ENCODE data around the gene MTUS2.

The MTUS2 gene

GRCh38 chr13:28820099-28821051 is at the start of gene MTUS2:
TSS of gene MTUS2 (plus strand) at chr13:28820339.
- DNase-seq (ENCODE audit: extremely low spot score): peak; percentile 11
- TF ChIP-seq LEF1 (IDR thresholded peaks at IDR 0.05; ENCODE audit: borderline replicate concordance) (no peak), FOXA1 (IDR thresholded peaks at IDR 0.05) (no peak)
- CTCF ChIA-PET: interaction anchor here (1.1 to 1.6 kb wide), 3 partner anchors 81 to 544 kb away, joined by 3 to 7 read pairs (median 3); no protein-coding TSS in a partner anchor
- POLR2A ChIA-PET: no interaction called here

DNA sequence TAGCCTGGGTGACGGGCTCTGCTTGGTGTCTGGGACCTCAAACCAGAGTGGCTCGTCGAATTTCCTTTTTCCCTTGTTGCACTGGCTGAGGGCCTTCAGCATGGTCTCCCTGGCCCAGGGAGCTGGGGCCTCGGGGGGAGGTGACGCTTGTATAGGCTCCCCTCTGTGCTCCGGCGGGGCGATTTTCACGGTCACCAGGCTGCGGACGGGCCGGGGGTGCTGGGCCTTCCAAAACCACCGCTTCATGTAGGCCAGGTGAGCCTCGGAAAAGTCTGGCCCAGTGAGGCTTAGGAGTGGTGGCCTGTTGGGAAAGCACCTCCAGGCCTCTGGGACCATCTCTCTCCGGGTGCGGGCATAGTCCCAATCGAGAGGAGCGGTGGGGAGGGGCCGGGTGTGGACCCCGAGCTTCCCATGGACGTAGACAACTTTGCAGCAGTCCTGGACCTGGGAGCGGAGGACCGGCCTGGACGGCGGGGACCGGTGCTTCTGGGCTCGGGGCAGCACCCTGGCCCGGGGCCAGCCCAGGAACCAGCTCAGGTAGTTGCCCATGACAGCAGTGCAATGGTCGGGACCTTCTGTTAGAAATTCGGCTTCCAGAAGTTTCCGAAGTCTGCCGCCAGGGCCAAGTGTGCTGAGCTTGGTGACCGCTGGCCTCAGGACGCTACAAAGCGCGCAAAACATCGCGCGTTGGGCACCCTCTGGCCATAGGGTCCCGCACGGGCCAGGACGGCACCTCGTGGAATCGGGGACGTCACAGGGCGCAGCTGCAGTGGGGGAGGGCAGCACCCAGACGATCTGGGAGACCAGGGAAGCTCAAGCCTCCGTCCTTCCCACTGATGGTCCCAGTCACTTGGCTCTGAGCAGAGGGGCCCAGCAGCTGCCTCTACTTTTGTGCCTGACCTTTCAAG is 41.6 kb upstream of the MTUS2 start:
- ChIA-PET POLR2A (no interaction called here), CTCF (no interaction called here)
- TF ChIP-seq CTBP1 (IDR thresholded peaks at IDR 0.05; ENCODE audit: borderline replicate concordance) (no peak), SUZ12 (IDR thresholded peaks at IDR 0.05) (no peak), L3MBTL2 (conservative IDR thresholded peaks at IDR 0.05) (no peak), ARNT (IDR thresholded peaks at IDR 0.05) (no peak), NFRKB (IDR thresholded peaks at IDR 0.05) (no peak), LEF1 (IDR thresholded peaks at IDR 0.05; ENCODE audit: borderline replicate concordance) (no peak), FOXK2 (IDR thresholded peaks at IDR 0.05) (no peak), FOXA1 (IDR thresholded peaks at IDR 0.05) (no peak), SP1 (IDR thresholded peaks at IDR 0.05) (no peak), TARDBP (IDR thresholded peaks at IDR 0.05) (no peak), ELF4 (IDR thresholded peaks at IDR 0.05) (no peak), HDGF (IDR thresholded peaks at IDR 0.05; ENCODE audit: borderline replicate concordance) (no peak), BHLHE40 (IDR thresholded peaks at IDR 0.05; ENCODE audit: borderline replicate concordance) (no peak), ZNF384 (IDR thresholded peaks at IDR 0.05) (no peak), FOXM1 (IDR thresholded peaks at IDR 0.05; ENCODE audit: borderline replicate concordance) (no peak)
- TF ChIP-seq, protein P1, sequence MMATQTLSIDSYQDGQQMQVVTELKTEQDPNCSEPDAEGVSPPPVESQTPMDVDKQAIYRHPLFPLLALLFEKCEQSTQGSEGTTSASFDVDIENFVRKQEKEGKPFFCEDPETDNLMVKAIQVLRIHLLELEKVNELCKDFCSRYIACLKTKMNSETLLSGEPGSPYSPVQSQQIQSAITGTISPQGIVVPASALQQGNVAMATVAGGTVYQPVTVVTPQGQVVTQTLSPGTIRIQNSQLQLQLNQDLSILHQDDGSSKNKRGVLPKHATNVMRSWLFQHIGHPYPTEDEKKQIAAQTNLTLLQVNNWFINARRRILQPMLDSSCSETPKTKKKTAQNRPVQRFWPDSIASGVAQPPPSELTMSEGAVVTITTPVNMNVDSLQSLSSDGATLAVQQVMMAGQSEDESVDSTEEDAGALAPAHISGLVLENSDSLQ (IDR thresholded peaks at IDR 0.05): no peak

GRCh38 chr13:28792992-28793391 is 27.1 kb upstream of the MTUS2 start:
- CTCF ChIA-PET: no interaction called here
- POLR2A ChIA-PET: no interaction called here
- no peak for DNase-seq (ENCODE audit: extremely low spot score)
- TF ChIP-seq ELF4 (IDR thresholded peaks at IDR 0.05) (no peak), SUZ12 (IDR thresholded peaks at IDR 0.05) (no peak), FOXA1 (IDR thresholded peaks at IDR 0.05) (no peak), HDGF (IDR thresholded peaks at IDR 0.05; ENCODE audit: borderline replicate concordance) (no peak), BHLHE40 (IDR thresholded peaks at IDR 0.05; ENCODE audit: borderline replicate concordance) (no peak), ARNT (IDR thresholded peaks at IDR 0.05) (no peak), TARDBP (IDR thresholded peaks at IDR 0.05) (no peak), L3MBTL2 (conservative IDR thresholded peaks at IDR 0.05) (no peak)
- TF ChIP-seq, protein P1 (IDR thresholded peaks at IDR 0.05): no peak

More for the DNA sequence above, 41.6 kb upstream of the MTUS2 start:
- DNase-seq (ENCODE audit: extremely low spot score): no peak

- ChIA-PET CTCF (no interaction called here), POLR2A (no interaction called here)
- no peak for TF ChIP-seq SP1 (IDR thresholded peaks at IDR 0.05)
- TF ChIP-seq CTBP1 (IDR thresholded peaks at IDR 0.05; ENCODE audit: borderline replicate concordance): no peak
- no peak for TF ChIP-seq SUZ12 (IDR thresholded peaks at IDR 0.05)
- TF ChIP-seq, protein P1 (IDR thresholded peaks at IDR 0.05): no peak
- TF ChIP-seq ELF4 (IDR thresholded peaks at IDR 0.05): no peak
- no peak for TF ChIP-seq FOXM1 (IDR thresholded peaks at IDR 0.05; ENCODE audit: borderline replicate concordance)
These were observed 25.7 kb upstream of the MTUS2 start for GRCh38 chr13:28794396-28794795.

GRCh38 chr13:28796938-28797257 is 23.2 kb upstream of the MTUS2 start:
- TF ChIP-seq FOXA1 (IDR thresholded peaks at IDR 0.05) (no peak), TARDBP (IDR thresholded peaks at IDR 0.05) (no peak), FOXM1 (IDR thresholded peaks at IDR 0.05; ENCODE audit: borderline replicate concordance) (no peak), SUZ12 (IDR thresholded peaks at IDR 0.05) (no peak)
- ChIA-PET POLR2A (interaction anchor here (0.9 kb wide), 1 partner anchor 138 kb away, joined by 3 read pairs; the partner anchor contains the start of gene POMP), CTCF (interaction anchor here (0.6 to 1.6 kb wide), 6 partner anchors 118 to 482 kb away, joined by 3 to 8 read pairs (median 4); no protein-coding TSS in a partner anchor)

More at GRCh38 chr13:28794396-28794795, 25.7 kb upstream of the MTUS2 start:
- no peak for DNase-seq (ENCODE audit: extremely low spot score)

GRCh38 chr13:28805193-28805819 is 14.8 kb upstream of the MTUS2 start:
- TF ChIP-seq ELF4 (IDR thresholded peaks at IDR 0.05) (no peak), FOXM1 (IDR thresholded peaks at IDR 0.05; ENCODE audit: borderline replicate concordance) (no peak), TARDBP (IDR thresholded peaks at IDR 0.05) (no peak), FOXK2 (IDR thresholded peaks at IDR 0.05) (no peak), SUZ12 (IDR thresholded peaks at IDR 0.05) (no peak), L3MBTL2 (conservative IDR thresholded peaks at IDR 0.05) (no peak), SP1 (IDR thresholded peaks at IDR 0.05) (no peak), LEF1 (IDR thresholded peaks at IDR 0.05; ENCODE audit: borderline replicate concordance) (no peak), ARNT (IDR thresholded peaks at IDR 0.05) (no peak), ZNF384 (IDR thresholded peaks at IDR 0.05) (no peak), FOXA1 (IDR thresholded peaks at IDR 0.05) (no peak), BHLHE40 (IDR thresholded peaks at IDR 0.05; ENCODE audit: borderline replicate concordance) (no peak), CTBP1 (IDR thresholded peaks at IDR 0.05; ENCODE audit: borderline replicate concordance) (no peak)
- TF ChIP-seq, protein P1 (IDR thresholded peaks at IDR 0.05): no peak
- CTCF ChIA-PET: interaction anchor here (0.6 to 1.7 kb wide), 2 partner anchors 153 to 559 kb away, joined by 3 to 5 read pairs; no protein-coding TSS in a partner anchor
- peak; percentile 25 for DNase-seq (ENCODE audit: extremely low spot score)
- POLR2A ChIA-PET: no interaction called here

More at GRCh38 chr13:28796938-28797257, 23.2 kb upstream of the MTUS2 start:
- DNase-seq (ENCODE audit: extremely low spot score): no peak

Measured in HEK293T (cell line).